H9 (cell line): ENCODE measurements around the gene GLYATL3. TPM values are rescaled to one million over a fixed set of nuclear protein-coding genes. Genes with fewer than 3 reads are reported as not detected.
A peak's percentile ranks its signal among the peaks of the same experiment; 100 is the strongest.

ENCODE experiments used
- DNase-seq: peaks from one replicate; pipeline ENCODE4 v3.0.0-alpha.2; 2017
- H2AFZ ChIP-seq: one replicate; pipeline ENCODE4 v1.6.1; 2013; ENCODE audit warnings: mild to moderate bottlenecking, low read length, control low read depth, moderate library complexity
- H2AK5ac ChIP-seq: 2 replicates; pipeline ENCODE4 v1.6.1; 2013; ENCODE audit warnings: low read length, control low read depth, mixed read lengths; ENCODE audit not compliant: insufficient read length
- H2BK120ac ChIP-seq: one replicate; pipeline ENCODE4 v1.6.1; 2013; ENCODE audit warnings: low read depth, mild to moderate bottlenecking, low read length, control low read depth, inconsistent platforms; ENCODE audit not compliant: poor library complexity, severe bottlenecking
- H2BK12ac ChIP-seq: 2 replicates; pipeline ENCODE4 v1.6.1; 2013; ENCODE audit warnings: low read length, control low read depth, mixed read lengths, low read depth; ENCODE audit not compliant: insufficient read length
- H2BK15ac ChIP-seq: 2 replicates; pipeline ENCODE4 v1.6.1; 2013; ENCODE audit warnings: low read depth, low read length, control low read depth
- H2BK20ac ChIP-seq: one replicate; pipeline ENCODE4 v1.6.1; 2013; ENCODE audit warnings: low read depth, mild to moderate bottlenecking, low read length, control low read depth, inconsistent platforms; ENCODE audit not compliant: poor library complexity, severe bottlenecking
- H2BK5ac ChIP-seq: 2 replicates; pipeline ENCODE4 v1.6.1; 2013; ENCODE audit warnings: low read length, control low read depth, mixed read lengths; ENCODE audit not compliant: insufficient read length
- H3K14ac ChIP-seq: 2 replicates; pipeline ENCODE4 v1.6.1; 2013; ENCODE audit warnings: low read length, control low read depth; ENCODE audit not compliant: insufficient read depth
- H3K18ac ChIP-seq: 2 replicates; pipeline ENCODE4 v1.6.1; 2013; ENCODE audit warnings: low read depth, mild to moderate bottlenecking, mixed read lengths, low read length, control low read depth; ENCODE audit not compliant: insufficient read length
- H3K23ac ChIP-seq: 2 replicates; pipeline ENCODE4 v1.6.1; 2013; ENCODE audit warnings: low read length, control low read depth, mixed read lengths, low read depth; ENCODE audit not compliant: insufficient read length
- H3K23me2 ChIP-seq: 2 replicates; pipeline ENCODE4 v1.6.1; 2013; ENCODE audit warnings: low read depth, mild to moderate bottlenecking, mixed read lengths, low read length, control low read depth; ENCODE audit not compliant: insufficient read length, poor library complexity, severe bottlenecking
- H3K27ac ChIP-seq: 2 replicates; pipeline ENCODE4 v1.5.1; 2013; ENCODE audit warnings: low read length, control low read depth, mixed read lengths, low read depth; ENCODE audit not compliant: insufficient read length
- H3K27me3 ChIP-seq: 2 replicates; pipeline ENCODE4 v1.6.1; 2013; ENCODE audit warnings: low read length, control low read depth, inconsistent platforms; ENCODE audit not compliant: insufficient read depth
- H3K4ac ChIP-seq: 2 replicates; pipeline ENCODE4 v1.6.1; 2013; ENCODE audit warnings: low read depth, mild to moderate bottlenecking, control low read depth, inconsistent platforms, low read length, moderate library complexity
- H3K4me1 ChIP-seq: 2 replicates; pipeline ENCODE4 v1.6.1; 2013; ENCODE audit warnings: low read length, control low read depth, inconsistent platforms; ENCODE audit not compliant: insufficient read depth
- H3K4me2 ChIP-seq: 2 replicates; pipeline ENCODE4 v1.6.1; 2013; ENCODE audit warnings: low read length, control low read depth, mixed read lengths; ENCODE audit not compliant: insufficient read length, insufficient read depth
- H3K56ac ChIP-seq: 2 replicates; pipeline ENCODE4 v1.6.1; 2013; ENCODE audit warnings: low read depth, mild to moderate bottlenecking, mixed read lengths, low read length, control low read depth; ENCODE audit not compliant: insufficient read length
- H3K79me1 ChIP-seq: 2 replicates; pipeline ENCODE4 v1.6.1; 2013; ENCODE audit warnings: low read depth, mild to moderate bottlenecking, moderate library complexity, low read length, control low read depth, inconsistent platforms; ENCODE audit not compliant: insufficient read depth, poor library complexity, severe bottlenecking
- H3K79me2 ChIP-seq: 2 replicates; pipeline ENCODE4 v1.6.1; 2013; ENCODE audit warnings: low read length, control low read depth, inconsistent platforms; ENCODE audit not compliant: insufficient read depth
- H3K9ac ChIP-seq: 2 replicates; pipeline ENCODE4 v1.6.1; 2013; ENCODE audit warnings: low read length, control low read depth, mixed read lengths; ENCODE audit not compliant: insufficient read length; ENCODE audit errors: extremely low read depth
- H3K9me3 ChIP-seq: one replicate; pipeline ENCODE4 v1.6.1; 2013; ENCODE audit warnings: low read depth, low read length, inconsistent platforms; ENCODE audit not compliant: control insufficient read depth
- H3T11ph ChIP-seq: one replicate; pipeline ENCODE4 v1.6.1; 2013; ENCODE audit warnings: mild to moderate bottlenecking, low read length, control low read depth, inconsistent platforms
- H4K20me1 ChIP-seq: one replicate; pipeline ENCODE4 v1.6.1; 2013; ENCODE audit not compliant: control insufficient read depth, insufficient read length, insufficient read depth
- H4K5ac ChIP-seq: 2 replicates; pipeline ENCODE4 v1.6.1; 2013; ENCODE audit warnings: low read depth, mild to moderate bottlenecking, mixed read lengths, low read length, control low read depth; ENCODE audit not compliant: insufficient read length
- H4K8ac ChIP-seq: replicated peaks from 2 replicates; pipeline ENCODE4 v1.6.1; 2013; ENCODE audit warnings: low read length, control low read depth, mixed read lengths, low read depth; ENCODE audit not compliant: insufficient read length
- H4K91ac ChIP-seq: 2 replicates; pipeline ENCODE4 v1.6.1; 2013; ENCODE audit warnings: low read depth, mild to moderate bottlenecking, moderate library complexity, mixed read lengths, low read length, control low read depth; ENCODE audit not compliant: insufficient read length
- H3K27ac Mint-ChIP-seq, 3 experiments: 2 replicates in 2 of 3; 3 replicates in 1 of 3; pipeline ENCODE4 v1.8.0; 2020 to 2021; ENCODE audit warnings: mixed read lengths in 3 of 3, mild to moderate bottlenecking in 1 of 3, moderate library complexity in 1 of 3
- H3K27me3 Mint-ChIP-seq: 2 replicates; pipeline ENCODE4 v1.8.0; 2021; ENCODE audit warnings: low read depth, mild to moderate bottlenecking, moderate library complexity, mixed read lengths
- H3K36me3 Mint-ChIP-seq, 3 experiments: 2 replicates in 2 of 3; 3 replicates in 1 of 3; pipeline ENCODE4 v1.8.0; 2020 to 2021; ENCODE audit warnings: low read depth in 3 of 3, mixed read lengths in 3 of 3; ENCODE audit not compliant: insufficient read depth in 1 of 3
- H3K4me1 Mint-ChIP-seq, 2 experiments: 2 replicates each; pipeline ENCODE4 v1.8.0; 2020; ENCODE audit warnings: mixed read lengths in 2 of 2
- H3K4me3 Mint-ChIP-seq, 2 experiments: 2 replicates in 1 of 2; 3 replicates in 1 of 2; pipeline ENCODE4 v1.8.0; 2020 to 2021; ENCODE audit warnings: mild to moderate bottlenecking in 2 of 2, mixed read lengths in 2 of 2, moderate library complexity in 1 of 2
- H3K9me3 Mint-ChIP-seq, 2 experiments: 2 replicates in 1 of 2; 3 replicates in 1 of 2; pipeline ENCODE4 v1.8.0; 2020; ENCODE audit warnings: mild to moderate bottlenecking in 2 of 2, mixed read lengths in 2 of 2, moderate library complexity in 1 of 2
- CTCF ChIP-seq: fragments of 200-600 bp; sonication (generic); conservative IDR thresholded peaks from 3 replicates; pipeline ENCODE4 v1.8.0; 2021; ENCODE audit warnings: antibody characterized with exemption, mild to moderate bottlenecking
- WGBS: extraction: QIAGEN DNeasy Blood & Tissue Kit; methylation state at CpG from one replicate; pipeline ENCODE4 v1.1.7; 2013; ENCODE audit warnings: missing lambda C conversion rate, low lambda C conversion rate, mixed read lengths; ENCODE audit not compliant: insufficient read length; ENCODE audit errors: extremely low coverage; 5-methylcytosine and 5-hydroxymethylcytosine counted together
- total RNA-seq: library from RNA; stranded (reverse); gene quantifications from 2 replicates; pipeline ENCODE4 v1.2.1, GENCODE V29; 2021

GLYATL3 gene
- total RNA-seq, 1 experiment from 2014 or later = not detected

GRCh38 chr6:49563006-49563886 lies 63.5 kb downstream of the GLYATL3 start:
- Histone ChIP-seq H3K27me3 (peaks cover 6% of the 10 kb centered on the region), H2AFZ (no peak overlapping the region), H4K91ac (no peak overlapping the region), H2BK120ac (no peak overlapping the region), H3K14ac (no peak overlapping the region), H3K9me3 (no peaks in the 10 kb centered on the region), H3K4ac (no peak overlapping the region), H3K23me2 (no peaks in the 10 kb centered on the region), H3K18ac (no peak overlapping the region), H4K20me1 (no peaks in the 10 kb centered on the region), H2BK12ac (no peak overlapping the region), H3K23ac (no peak overlapping the region), H2BK20ac (no peak overlapping the region), H3T11ph (no peak overlapping the region), H2BK15ac (no peak overlapping the region), H4K5ac (no peak overlapping the region), H3K79me2 (no peaks in the 10 kb centered on the region), H3K4me2 (no peak overlapping the region), H4K8ac (no peak overlapping the region), H2BK5ac (no peak overlapping the region), H3K79me1 (no peaks in the 10 kb centered on the region), H3K27ac (no peak overlapping the region), H3K56ac (no peak overlapping the region), H3K9ac (no peak overlapping the region), H2AK5ac (no peak overlapping the region), H3K4me1 (no peaks in the 10 kb centered on the region)
- peak overlapping the region in 1 of 3 experiments; percentile 55; a peak in 1 of 7 replicates for H3K27ac Mint-ChIP-seq
- no peak for DNase-seq
- peaks cover 73% of the 10 kb centered on the region for H3K27me3 Mint-ChIP-seq
- TF ChIP-seq CTCF = no peak
- peaks cover 9 to 30% (median 18%) of the 10 kb centered on the region in 3 experiments; a peak in 6 of 7 replicates for H3K36me3 Mint-ChIP-seq
- no CpG with 5 or more reads among the region's 5 CpGs for WGBS
- no peak overlapping the region for H3K4me3 Mint-ChIP-seq
- H3K9me3 Mint-ChIP-seq = peaks cover 6 to 9% of the 10 kb centered on the region in 2 experiments; a peak in 4 of 5 replicates
- H3K4me1 Mint-ChIP-seq = peaks cover 5 to 6% of the 10 kb centered on the region in 2 experiments
